Fibroblast of villous mesenchyme (primary cell): Measurements from ENCODE around the gene MCU. TPM values are rescaled to one million over a fixed set of nuclear protein-coding genes. Genes with fewer than 3 reads are reported as not detected.
"Not testable (repeated sequence)": the region's sequence is repeated elsewhere in the genome, so short reads cannot be mapped to it uniquely, and the experiment has no call there.

Experiments used
- DNase-seq: peaks from one replicate; pipeline ENCODE4 v3.0.0-alpha.2; 2010; ENCODE audit warnings: low read depth
- H3K4me3 ChIP-seq: 2 replicates; pipeline ENCODE4 v1.5.1; 2011; ENCODE audit warnings: low read depth, mild to moderate bottlenecking, low read length
- total RNA-seq: library from RNA; depleted of rRNA; stranded (reverse); fragments of >200 nt; gene quantifications from 2 replicates; pipeline ENCODE4 v1.2.3, GENCODE V29; 2012
- TF ChIP-seq, protein P1 (sequence below): IDR thresholded peaks from 2 replicates; pipeline ENCODE4 v1.5.1; 2012; ENCODE audit warnings: low read depth, mild to moderate bottlenecking, low read length; ENCODE audit not compliant: insufficient read depth

MCU gene
- total RNA-seq, 1 donor = 41.9 TPM

GRCh38 chr10:72898616-72899015 lies 206.7 kb downstream of the MCU start:
- TF ChIP-seq, protein P1, sequence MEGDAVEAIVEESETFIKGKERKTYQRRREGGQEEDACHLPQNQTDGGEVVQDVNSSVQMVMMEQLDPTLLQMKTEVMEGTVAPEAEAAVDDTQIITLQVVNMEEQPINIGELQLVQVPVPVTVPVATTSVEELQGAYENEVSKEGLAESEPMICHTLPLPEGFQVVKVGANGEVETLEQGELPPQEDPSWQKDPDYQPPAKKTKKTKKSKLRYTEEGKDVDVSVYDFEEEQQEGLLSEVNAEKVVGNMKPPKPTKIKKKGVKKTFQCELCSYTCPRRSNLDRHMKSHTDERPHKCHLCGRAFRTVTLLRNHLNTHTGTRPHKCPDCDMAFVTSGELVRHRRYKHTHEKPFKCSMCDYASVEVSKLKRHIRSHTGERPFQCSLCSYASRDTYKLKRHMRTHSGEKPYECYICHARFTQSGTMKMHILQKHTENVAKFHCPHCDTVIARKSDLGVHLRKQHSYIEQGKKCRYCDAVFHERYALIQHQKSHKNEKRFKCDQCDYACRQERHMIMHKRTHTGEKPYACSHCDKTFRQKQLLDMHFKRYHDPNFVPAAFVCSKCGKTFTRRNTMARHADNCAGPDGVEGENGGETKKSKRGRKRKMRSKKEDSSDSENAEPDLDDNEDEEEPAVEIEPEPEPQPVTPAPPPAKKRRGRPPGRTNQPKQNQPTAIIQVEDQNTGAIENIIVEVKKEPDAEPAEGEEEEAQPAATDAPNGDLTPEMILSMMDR = no peak
- no peak overlapping the region for H3K4me3 ChIP-seq
- DNase-seq = no peak

GRCh38 chr10:72899545-72899944 lies 207.6 kb downstream of the MCU start:
- TF ChIP-seq, protein P1 = no peak
- DNase-seq = no peak
- no peak overlapping the region for H3K4me3 ChIP-seq

DNA sequence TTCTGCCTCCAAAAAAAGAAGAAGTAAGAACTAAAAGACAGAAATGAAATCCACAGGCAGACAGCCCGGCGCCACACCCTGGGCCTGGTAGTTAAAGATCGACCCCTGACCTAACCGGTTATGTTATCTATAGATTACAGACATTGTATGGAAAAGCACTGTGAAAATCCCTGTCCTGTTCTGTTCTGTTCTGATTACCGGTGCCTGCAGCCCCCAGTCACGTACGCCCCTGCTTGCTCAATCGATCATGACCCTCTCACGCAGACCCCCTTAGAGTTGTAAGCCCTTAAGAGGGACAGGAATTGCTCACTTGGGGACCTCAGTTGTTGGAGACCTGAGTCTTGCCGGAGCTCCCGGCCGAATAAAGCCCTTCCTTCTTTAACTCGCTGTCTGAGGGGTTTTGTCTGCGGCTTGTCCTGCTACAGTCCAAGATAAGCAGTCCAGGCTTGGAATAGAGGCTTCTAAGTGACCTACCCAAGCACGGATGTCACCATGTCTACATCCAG lies 212.1 kb downstream of the MCU start:
- not testable (repeated sequence) for H3K4me3 ChIP-seq, DNase-seq

DNA sequence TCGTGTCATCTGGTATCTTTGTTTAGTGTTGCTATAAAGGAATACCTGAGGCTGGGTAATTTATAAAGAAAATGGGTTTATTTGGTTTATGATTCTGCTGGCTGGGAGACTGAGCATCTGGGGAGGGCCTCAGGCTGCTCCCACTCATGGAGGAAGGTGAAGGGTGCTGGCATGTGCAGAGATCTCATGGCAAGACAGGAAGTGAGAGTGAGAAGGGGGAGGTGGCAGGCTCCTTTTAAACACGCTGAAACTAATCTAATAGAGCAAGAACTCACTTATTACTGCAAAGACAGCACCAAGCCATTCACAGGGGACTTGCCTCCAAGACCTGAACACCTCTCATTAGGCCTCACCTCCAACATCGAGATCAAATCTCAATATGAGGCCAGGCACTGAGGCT lies 212.9 kb downstream of the MCU start:
- TF ChIP-seq, protein P1 = no peak
- no peak overlapping the region for H3K4me3 ChIP-seq
- no peak for DNase-seq

DNA sequence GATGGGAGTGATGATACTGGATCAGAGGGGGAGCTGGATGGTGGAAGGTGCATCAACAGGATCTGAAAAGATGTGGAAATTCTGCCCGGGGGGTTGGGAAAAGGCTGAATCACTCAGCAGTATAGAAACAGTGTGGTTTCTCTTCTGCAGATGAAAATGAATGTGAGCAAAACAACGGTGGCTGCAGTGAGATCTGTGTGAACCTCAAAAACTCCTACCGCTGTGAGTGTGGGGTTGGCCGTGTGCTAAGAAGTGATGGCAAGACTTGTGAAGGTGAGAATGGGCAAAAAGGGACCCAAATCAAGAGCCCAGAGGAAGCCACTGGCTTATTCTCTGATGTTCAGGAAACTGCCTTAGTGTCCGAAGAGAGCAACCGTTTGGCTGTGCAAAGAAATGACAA lies 214.5 kb downstream of the MCU start:
- TF ChIP-seq, protein P1 = no peak
- DNase-seq = no peak
- H3K4me3 ChIP-seq = no peak overlapping the region

DNA sequence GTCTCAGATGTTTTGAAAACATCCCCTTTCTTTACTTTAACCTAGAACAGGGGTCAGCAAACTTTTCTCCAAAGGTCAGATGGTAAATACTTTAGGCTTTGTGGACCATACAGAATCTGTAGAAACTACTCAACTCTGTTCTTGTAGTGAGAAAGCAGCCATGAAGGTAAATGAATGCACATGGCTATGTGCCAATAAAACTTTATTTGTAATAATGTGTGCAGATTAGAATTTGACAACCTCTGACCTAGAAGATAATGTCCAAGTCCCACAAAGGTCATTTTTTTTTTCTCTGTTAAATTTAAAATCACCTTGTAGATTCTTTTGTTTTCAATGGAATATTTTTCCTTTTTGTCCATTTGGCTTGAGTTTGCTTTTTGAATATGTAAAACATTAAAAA lies 218.8 kb downstream of the MCU start:
- TF ChIP-seq, protein P1 = no peak
- no peak overlapping the region for H3K4me3 ChIP-seq
- DNase-seq = no peak

DNA sequence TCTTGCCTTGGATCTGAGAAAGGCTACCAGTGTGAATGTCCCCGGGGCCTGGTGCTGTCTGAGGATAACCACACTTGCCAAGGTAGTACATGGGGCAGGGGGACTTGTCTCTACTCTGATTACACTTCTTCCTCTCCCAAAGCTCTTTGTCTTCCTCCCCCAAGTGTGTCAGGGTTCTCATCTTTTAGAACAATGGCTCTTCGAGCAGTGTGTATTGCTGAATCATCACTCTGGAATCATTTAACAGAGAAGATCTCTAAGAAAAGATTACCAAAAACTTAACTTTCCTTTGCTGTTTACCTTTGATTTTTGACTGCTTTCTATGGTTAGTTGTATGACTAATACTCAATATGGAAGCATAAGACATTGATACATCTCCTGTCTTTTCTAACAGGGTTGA lies 219.8 kb downstream of the MCU start:
- no peak overlapping the region for H3K4me3 ChIP-seq
- TF ChIP-seq, protein P1 = no peak
- no peak for DNase-seq
